Gastrocnemius medialis (tissue), 4 donors: Measurements from ENCODE around the gene LENEP. TPM values are rescaled to one million over a fixed set of nuclear protein-coding genes. Genes with fewer than 3 reads are reported as not detected.

Experiments
- ATAC-seq, 2 donors: fragments of 150-250 bp; one replicate each; pipeline ENCODE4 v1.9.1; 2016
- DNase-seq, 2 donors: peaks; one replicate each; pipeline ENCODE4 v3.0.0-alpha.2; 2019
- H3K27ac ChIP-seq, 4 donors: fragments of 200-600 bp; sonication (generic); 1 replicate in 1 of 4; 2 replicates in 3 of 4; pipeline ENCODE4 v1.5.1; 2016 to 2018; ENCODE audit warnings: mild to moderate bottlenecking in 2 of 4, moderate library complexity in 1 of 4
- H3K27me3 ChIP-seq, 3 donors: fragments of 200-600 bp; sonication (generic) in 2 of 3; 1 replicate in 1 of 3; 2 replicates in 2 of 3; pipeline versions ENCODE4 v1.5.1 to v1.6.0; 2016 to 2019; ENCODE audit warnings: mild to moderate bottlenecking in 1 of 3, moderate library complexity in 1 of 3
- H3K36me3 ChIP-seq, 2 donors: fragments of 200-600 bp; sonication (generic) in 1 of 2; one replicate each; pipeline ENCODE4 v1.5.1; 2017 to 2018
- H3K4me1 ChIP-seq, 2 donors: fragments of 200-600 bp; sonication (generic) in 1 of 2; one replicate each; pipeline ENCODE4 v1.5.1; 2016 to 2017; ENCODE audit warnings: mild to moderate bottlenecking in 2 of 2
- H3K4me3 ChIP-seq, 4 donors: fragments of 200-600 bp; sonication (generic) in 3 of 4; 1 replicate in 1 of 4; 2 replicates in 3 of 4; pipeline ENCODE4 v1.5.1; 2016 to 2019; ENCODE audit warnings: mild to moderate bottlenecking in 2 of 4
- H3K9me3 ChIP-seq, 3 donors: fragments of 200-600 bp; sonication (generic) in 2 of 3; 1 replicate in 1 of 3; 2 replicates in 2 of 3; pipeline ENCODE4 v1.5.1; 2016 to 2019
- CTCF ChIP-seq, 5 experiments: fragments of 450-650 bp in 3 of 5; fragments of 200-600 bp in 2 of 5; sonication (generic) in 2 of 5; IDR thresholded peaks in 4 of 5; conservative IDR thresholded peaks in 1 of 5; 1 replicate in 4 of 5; 2 replicates in 1 of 5; pipeline ENCODE4 v1.5.1; 2016 to 2019; ENCODE audit warnings: antibody characterized with exemption in 5 of 5, mild to moderate bottlenecking in 3 of 5, moderate library complexity in 3 of 5
- POLR2A ChIP-seq, 2 donors: fragments of 450-650 bp; IDR thresholded peaks; one replicate each; pipeline ENCODE4 v1.6.1; 2017; ENCODE audit warnings: antibody characterized with exemption in 2 of 2, mild to moderate bottlenecking in 2 of 2, moderate library complexity in 2 of 2
- in situ Hi-C, 4 donors: fragments of 200-750 bp; cut with MboI; loops; one replicate each; pipeline versions ENCODE4 v1.15.0 to v1.8.0; 2017; ENCODE audit warnings: low sequenced_read_pairs in 4 of 4
- intact Hi-C: fragments of 100-400 bp; cut with DNase I; formaldehyde crosslinking; loops from one replicate; pipeline ENCODE4 v1.15.1; 2023; ENCODE audit warnings: low total_unique reads
- total RNA-seq, 4 donors: library from RNA; depleted of rRNA; stranded (reverse); fragments of >200 nt; gene quantifications; one replicate each; pipeline versions ENCODE4 v1.1.0 to v1.2.3, GENCODE V29; 2016

The LENEP gene
- total RNA-seq, 4 donors from 2014 or later = not detected

- Histone ChIP-seq H3K9me3 (no peaks in the 10 kb centered on the region), H3K36me3 (peaks cover 0 to 13% of the 10 kb centered on the region in 2 donors), H3K4me1 (peaks cover 50 to 62% of the 10 kb centered on the region in 2 donors), H3K4me3 (no peak overlapping the region), H3K27ac (peak overlapping the region; percentile 95 to 99 (median 98)), H3K27me3 (no peaks in the 10 kb centered on the region)
- no peak for TF ChIP-seq POLR2A (IDR thresholded peaks at IDR 0.05)
- TF ChIP-seq CTCF (IDR thresholded peaks at IDR 0.05 in 4 of 5, conservative IDR thresholded peaks at IDR 0.05 in 1 of 5) = no peak
- in situ Hi-C loops (loop anchor here in 2 of 4 donors (10.0 kb wide), 1 partner anchor 47 kb away; the partner anchor contains the start of gene PYGO2 (in 2 of the 2)), intact Hi-C loops (no loop called here)
- ATAC-seq = no peak
- DNase-seq = no peak
These were observed 18.1 kb downstream of the LENEP start for GRCh38 chr1:155011437-155012025.

DNA sequence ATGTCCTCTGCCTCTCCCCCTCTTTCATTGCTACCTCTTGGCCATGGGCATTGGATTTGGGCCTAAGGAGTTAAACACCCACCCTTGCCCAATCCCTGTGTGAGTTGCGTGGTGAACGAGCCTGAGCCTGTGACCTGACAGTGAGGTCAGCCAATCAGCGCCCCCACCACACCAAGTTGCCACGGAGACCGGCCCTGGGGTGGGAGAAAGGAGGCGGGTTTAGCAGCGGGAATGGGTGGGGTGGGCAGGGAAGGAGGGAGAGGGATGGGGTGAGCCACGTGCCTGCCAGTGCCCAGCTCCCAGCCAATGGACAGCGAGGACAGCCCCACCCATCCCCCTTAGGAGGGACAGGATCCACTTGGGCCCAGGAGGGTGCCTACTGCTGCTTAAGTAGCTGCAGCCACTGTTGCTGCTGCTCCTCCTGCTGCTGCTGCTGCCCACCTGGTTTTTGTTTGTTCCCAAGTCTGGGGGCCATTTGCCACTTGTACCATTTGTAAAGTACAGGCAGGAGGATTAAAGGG, 18.7 kb downstream of the LENEP start:
- no peak for ATAC-seq
- peak; percentile 53 to 74 for DNase-seq
- H3K27ac ChIP-seq = peak overlapping the region; percentile 95 to 99 (median 98)
- TF ChIP-seq POLR2A (IDR thresholded peaks at IDR 0.05) (no peak), CTCF (IDR thresholded peaks at IDR 0.05 in 4 of 5, conservative IDR thresholded peaks at IDR 0.05 in 1 of 5) (no peak)
- peaks cover 0 to 13% of the 10 kb centered on the region in 2 donors for H3K36me3 ChIP-seq
- H3K9me3 ChIP-seq = no peaks in the 10 kb centered on the region
- in situ Hi-C loops = loop anchor here in 2 of 4 donors (10.0 kb wide), 1 partner anchor 47 kb away; the partner anchor contains the start of gene PYGO2 (in 2 of the 2)
- no peak overlapping the region for H3K4me3 ChIP-seq
- peaks cover 50 to 62% of the 10 kb centered on the region in 2 donors for H3K4me1 ChIP-seq
- no peaks in the 10 kb centered on the region for H3K27me3 ChIP-seq
- intact Hi-C loops = no loop called here

GRCh38 chr1:155012776-155013602, 19.6 kb downstream of the LENEP start:
- TF ChIP-seq POLR2A (IDR thresholded peaks at IDR 0.05) (no peak), CTCF (IDR thresholded peaks at IDR 0.05 in 4 of 5, conservative IDR thresholded peaks at IDR 0.05 in 1 of 5) (no peak)
- Histone ChIP-seq H3K27me3 (no peaks in the 10 kb centered on the region), H3K27ac (peak overlapping the region in 3 of 4 donors; percentile 95 to 99 (median 97)), H3K36me3 (peaks cover 0 to 13% of the 10 kb centered on the region in 2 donors), H3K9me3 (no peaks in the 10 kb centered on the region), H3K4me1 (peaks cover 47 to 60% of the 10 kb centered on the region in 2 donors), H3K4me3 (no peak overlapping the region)
- no peak for DNase-seq
- intact Hi-C loops (no loop called here), in situ Hi-C loops (loop anchor here in 2 of 4 donors (10.0 kb wide), 1 partner anchor 48 kb away; the partner anchor contains the start of gene PYGO2 (in 2 of the 2))
- ATAC-seq = no peak

DNA sequence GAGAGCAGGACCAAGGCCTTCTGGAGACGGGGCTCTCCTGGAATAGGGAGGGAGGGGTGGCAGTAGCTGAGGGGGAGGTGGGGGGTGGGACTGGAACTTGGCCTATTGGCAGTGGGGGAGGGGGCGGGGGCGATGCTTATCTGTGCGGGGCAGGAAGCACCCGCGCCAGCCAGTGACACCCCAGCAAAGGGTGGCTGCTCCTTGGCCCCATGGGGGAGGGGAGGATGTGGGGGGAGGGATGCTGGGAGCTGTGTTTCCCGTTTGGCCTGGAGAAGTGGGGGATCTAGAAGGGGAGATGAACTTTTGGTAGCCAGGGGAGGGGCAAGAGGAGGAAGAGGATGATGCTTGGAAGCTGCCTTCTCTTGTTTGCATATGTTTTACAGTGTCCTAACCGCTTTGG, 20.2 kb downstream of the LENEP start:
- TF ChIP-seq CTCF (IDR thresholded peaks at IDR 0.05 in 4 of 5, conservative IDR thresholded peaks at IDR 0.05 in 1 of 5) = no peak
- no peak for TF ChIP-seq POLR2A (IDR thresholded peaks at IDR 0.05)
- H3K4me1 ChIP-seq = peaks cover 46 to 59% of the 10 kb centered on the region in 2 donors
- no peaks in the 10 kb centered on the region for H3K9me3 ChIP-seq
- peaks cover 0 to 13% of the 10 kb centered on the region in 2 donors for H3K36me3 ChIP-seq
- no peak overlapping the region for H3K4me3 ChIP-seq
- no peaks in the 10 kb centered on the region for H3K27me3 ChIP-seq
- peak overlapping the region in 2 of 4 donors; percentile 95 to 99 for H3K27ac ChIP-seq
- ATAC-seq (no peak), DNase-seq (no peak)
- intact Hi-C loops = no loop called here
- in situ Hi-C loops = loop anchor here in 2 of 4 donors (10.0 kb wide), 1 partner anchor 49 kb away; the partner anchor contains the start of gene PYGO2 (in 2 of the 2)
